22Rv1 (cell line): ENCODE measurements around the gene TSHZ1.

Experiments used
- H3K27ac ChIP-seq: fragments of 450-650 bp; 2 replicates; pipeline ENCODE4 v1.5.1; 2017
- CTCF ChIP-seq: fragments of 450-650 bp; IDR thresholded peaks from 2 replicates; pipeline ENCODE4 v1.5.1; 2017; ENCODE audit warnings: mild to moderate bottlenecking
- ZFX ChIP-seq: fragments of 450-650 bp; IDR thresholded peaks from 2 replicates; pipeline ENCODE4 v1.6.1; 2017; ENCODE audit warnings: antibody characterized with exemption, borderline replicate concordance

Gene TSHZ1

GRCh38 chr18:75269124-75269680 is 58.6 kb downstream of the TSHZ1 start:
- no peak overlapping the region for H3K27ac ChIP-seq
- no peak for TF ChIP-seq CTCF
- no peak for TF ChIP-seq ZFX

GRCh38 chr18:75269696-75270095 is 59.1 kb downstream of the TSHZ1 start:
- TF ChIP-seq ZFX (no peak), CTCF (no peak)
- no peak overlapping the region for H3K27ac ChIP-seq

GRCh38 chr18:75271952-75272351 is 61.4 kb downstream of the TSHZ1 start:
- no peak overlapping the region for H3K27ac ChIP-seq
- no peak for TF ChIP-seq ZFX
- TF ChIP-seq CTCF = no peak

GRCh38 chr18:75273817-75274216 is 63.2 kb downstream of the TSHZ1 start:
- TF ChIP-seq ZFX = no peak
- no peak for TF ChIP-seq CTCF
- H3K27ac ChIP-seq = no peak overlapping the region

GRCh38 chr18:75275226-75275625 is 64.6 kb downstream of the TSHZ1 start:
- no peak overlapping the region for H3K27ac ChIP-seq
- TF ChIP-seq CTCF = no peak
- TF ChIP-seq ZFX = no peak

- H3K27ac ChIP-seq = no peak overlapping the region
Observed at GRCh38 chr18:75276818-75277609, 66.4 kb downstream of the TSHZ1 start.

More at GRCh38 chr18:75276818-75277609, 66.4 kb downstream of the TSHZ1 start:
- TF ChIP-seq CTCF (no peak), ZFX (no peak)
